GM23338 (cell line): ENCODE results near the gene VPS8. TPM values are rescaled to one million over a fixed set of nuclear protein-coding genes. Genes with fewer than 3 reads are reported as not detected.
A peak's percentile ranks its signal among the peaks of the same experiment; 100 is the strongest.

Experiments
- ATAC-seq: fragments of 200-7000 bp; cut with Tn5 transposase; 3 replicates; pipeline ENCODE4 v1.9.1; 2020
- DNase-seq: peaks from one replicate; pipeline ENCODE4 v3.0.0-alpha.2; 2015; ENCODE audit warnings: low spot score
- H2AFZ ChIP-seq: fragments of 200-600 bp; sonication (generic); 2 replicates; pipeline ENCODE4 v1.8.0; 2016; ENCODE audit warnings: antibody characterized with exemption, mild to moderate bottlenecking, moderate library complexity
- H3F3A ChIP-seq: fragments of 200-600 bp; sonication (generic); replicated peaks from 2 replicates; pipeline ENCODE4 v1.8.0; 2017; ENCODE audit warnings: antibody characterized with exemption, mixed run types, low read depth
- H3K27ac ChIP-seq: fragments of 200-600 bp; sonication (generic); 2 replicates; pipeline ENCODE4 v1.6.1; 2016; ENCODE audit warnings: low read depth
- H3K27me3 ChIP-seq: fragments of 200-600 bp; sonication (generic); 2 replicates; pipeline ENCODE4 v1.8.0; 2016; ENCODE audit warnings: mild to moderate bottlenecking, mixed run types, moderate library complexity; ENCODE audit not compliant: insufficient read depth
- H3K36me3 ChIP-seq: fragments of 200-600 bp; sonication (generic); 2 replicates; pipeline ENCODE4 v1.8.0; 2016; ENCODE audit warnings: mild to moderate bottlenecking; ENCODE audit not compliant: insufficient read depth
- H3K4me1 ChIP-seq: fragments of 200-600 bp; sonication (generic); 2 replicates; pipeline ENCODE4 v1.8.0; 2016; ENCODE audit warnings: mild to moderate bottlenecking, moderate library complexity; ENCODE audit not compliant: insufficient read depth
- H3K4me2 ChIP-seq: fragments of 200-600 bp; sonication (generic); 2 replicates; pipeline ENCODE4 v1.7.1; 2017; ENCODE audit warnings: mixed run types
- H3K4me3 ChIP-seq: fragments of 200-600 bp; sonication (generic); 2 replicates; pipeline ENCODE4 v1.6.1; 2016; ENCODE audit warnings: mixed run types
- H3K79me2 ChIP-seq: fragments of 200-600 bp; sonication (generic); replicated peaks from 2 replicates; pipeline ENCODE4 v1.8.0; 2017; ENCODE audit warnings: mild to moderate bottlenecking; ENCODE audit not compliant: insufficient read depth
- H3K9me2 ChIP-seq: fragments of 200-600 bp; sonication (generic); 2 replicates; pipeline ENCODE4 v1.8.0; 2017; ENCODE audit not compliant: insufficient read depth
- H4K20me1 ChIP-seq: fragments of 200-600 bp; sonication (generic); replicated peaks from 2 replicates; pipeline ENCODE4 v1.8.0; 2017; ENCODE audit warnings: mild to moderate bottlenecking; ENCODE audit not compliant: insufficient read depth
- H3K27ac Mint-ChIP-seq: 2 replicates; pipeline ENCODE4 v1.8.0; 2020; ENCODE audit warnings: inconsistent platforms, mild to moderate bottlenecking, moderate library complexity, mixed read lengths
- H3K27me3 Mint-ChIP-seq: 3 replicates; pipeline ENCODE4 v1.8.0; 2022; ENCODE audit warnings: low read depth, mild to moderate bottlenecking, moderate library complexity, mixed read lengths, inconsistent platforms; ENCODE audit not compliant: insufficient read depth, poor library complexity
- H3K36me3 Mint-ChIP-seq: 3 replicates; pipeline ENCODE4 v1.8.0; 2021; ENCODE audit warnings: low read depth, mild to moderate bottlenecking, inconsistent platforms, moderate library complexity, mixed read lengths
- H3K4me1 Mint-ChIP-seq: 3 replicates; pipeline ENCODE4 v1.8.0; 2020; ENCODE audit warnings: mild to moderate bottlenecking, inconsistent platforms, mixed read lengths
- H3K4me3 Mint-ChIP-seq: 3 replicates; pipeline ENCODE4 v1.8.0; 2021; ENCODE audit warnings: moderate library complexity, mild to moderate bottlenecking, inconsistent platforms, mixed read lengths
- H3K9me3 Mint-ChIP-seq: 3 replicates; pipeline ENCODE4 v1.8.0; 2020; ENCODE audit warnings: moderate library complexity, mild to moderate bottlenecking, inconsistent platforms, mixed read lengths
- CREB1 ChIP-seq: fragments of 250-450 bp; sonication (Bioruptor Pico); IDR thresholded peaks from 2 replicates; pipeline ENCODE4 v1.5.0; 2020; ENCODE audit warnings: low read depth, mild to moderate bottlenecking, moderate library complexity
- EZH2 ChIP-seq: fragments of 200-600 bp; sonication (generic); IDR thresholded peaks from one replicate; pipeline ENCODE4 v1.8.0; 2017; ENCODE audit warnings: antibody characterized with exemption, mild to moderate bottlenecking, low read depth; ENCODE audit not compliant: unreplicated experiment
- EZH2phosphoT487 ChIP-seq: fragments of 200-600 bp; sonication (generic); IDR thresholded peaks from one replicate; pipeline ENCODE4 v1.8.1; 2018; ENCODE audit warnings: antibody characterized with exemption; ENCODE audit not compliant: unreplicated experiment
- JUNB ChIP-seq: IDR thresholded peaks from one replicate; pipeline ENCODE4 v1.6.1; 2016; ENCODE audit warnings: antibody characterized with exemption; ENCODE audit not compliant: unreplicated experiment
- REST ChIP-seq: IDR thresholded peaks from one replicate; pipeline ENCODE4 v1.6.1; 2018; ENCODE audit warnings: antibody characterized with exemption; ENCODE audit not compliant: unreplicated experiment
- ZNF114 ChIP-seq: fragments of 250-450 bp; sonication (Bioruptor Pico); IDR thresholded peaks from 2 replicates; pipeline ENCODE4 v1.5.0; 2020; ENCODE audit warnings: mild to moderate bottlenecking, moderate library complexity
- ZNF331 ChIP-seq: fragments of 250-450 bp; sonication (Bioruptor Pico); IDR thresholded peaks from 2 replicates; pipeline ENCODE4 v1.5.0; 2020; ENCODE audit warnings: low read depth, mild to moderate bottlenecking, moderate library complexity
- ZNF462 ChIP-seq: fragments of 250-450 bp; sonication (Bioruptor Pico); IDR thresholded peaks from 2 replicates; pipeline ENCODE4 v1.5.0; 2020; ENCODE audit warnings: mild to moderate bottlenecking, moderate library complexity
- polyA plus RNA-seq: library from polyadenylated mRNA; unstranded; fragments of >200 nt; fragmentation: Nextera tagmentation; extraction: Ambion mirVana; gene quantifications from 2 replicates; pipeline ENCODE4 v1.2.1, GENCODE V29; 2016
- total RNA-seq: library from RNA; depleted of rRNA; stranded (reverse); fragments of >200 nt; shearing (Covaris generic); gene quantifications from 2 replicates; pipeline ENCODE4 v1.2.3, GENCODE V29; 2014

Gene VPS8
- total and polyA plus RNA-seq, 2 experiments from 2014 or later: 17.3 to 45.5 TPM

GRCh38 chr3:184801241-184801785, 10.7 kb upstream of the VPS8 start:
- Histone ChIP-seq H3K79me2 (no peaks in the 10 kb centered on the region), H3F3A (no peaks in the 10 kb centered on the region), H3K4me2 (no peak overlapping the region), H3K36me3 (no peaks in the 10 kb centered on the region), H3K27me3 (no peaks in the 10 kb centered on the region), H3K4me3 (no peak overlapping the region), H4K20me1 (no peaks in the 10 kb centered on the region), H2AFZ (peak overlapping the region; percentile 80), H3K27ac (no peak overlapping the region), H3K9me2 (no peaks in the 10 kb centered on the region), H3K4me1 (no peaks in the 10 kb centered on the region)
- DNase-seq (no peak), ATAC-seq (no peak)
- Mint-ChIP-seq H3K27me3 (no peaks in the 10 kb centered on the region), H3K36me3 (no peaks in the 10 kb centered on the region), H3K4me1 (peaks cover 3% of the 10 kb centered on the region; the same call in 1 of the 3 replicates), H3K27ac (no peak overlapping the region), H3K9me3 (no peaks in the 10 kb centered on the region), H3K4me3 (no peak overlapping the region)
- TF ChIP-seq EZH2phosphoT487 (no peak), REST (no peak), JUNB (no peak), ZNF114 (CRISPR knock-in tag) (no peak)

DNA sequence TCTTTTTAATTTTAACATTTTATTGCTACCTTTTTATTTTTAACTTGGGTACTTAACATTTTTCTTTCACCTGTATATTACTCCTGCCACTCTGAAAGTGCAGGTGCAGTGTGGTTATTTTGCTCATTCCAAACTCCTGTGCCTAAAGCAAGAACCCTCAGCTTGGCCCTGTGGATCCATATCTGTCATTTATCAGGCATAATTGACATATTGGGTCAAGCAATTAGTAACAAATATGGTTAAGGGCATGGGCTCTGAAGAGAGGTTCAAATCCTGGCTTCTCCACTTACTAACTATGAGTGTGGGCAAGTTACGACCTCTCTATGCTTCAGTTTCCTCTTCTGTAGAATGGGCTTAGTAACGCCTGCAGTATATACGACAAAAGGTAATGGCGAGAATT, 9.8 kb upstream of the VPS8 start:
- Histone ChIP-seq H3K79me2 (no peaks in the 10 kb centered on the region), H3K9me2 (no peaks in the 10 kb centered on the region), H3K4me1 (no peaks in the 10 kb centered on the region), H3K27me3 (no peaks in the 10 kb centered on the region), H4K20me1 (no peaks in the 10 kb centered on the region), H2AFZ (no peak overlapping the region), H3K36me3 (no peaks in the 10 kb centered on the region), H3K4me3 (no peak overlapping the region), H3F3A (no peaks in the 10 kb centered on the region), H3K4me2 (no peak overlapping the region), H3K27ac (no peak overlapping the region)
- H3K27ac Mint-ChIP-seq: no peak overlapping the region
- H3K36me3 Mint-ChIP-seq: no peaks in the 10 kb centered on the region
- ATAC-seq (no peak), DNase-seq (no peak)
- H3K4me1 Mint-ChIP-seq: no peaks in the 10 kb centered on the region
- H3K9me3 Mint-ChIP-seq: no peaks in the 10 kb centered on the region
- peaks cover 2% of the 10 kb centered on the region for H3K27me3 Mint-ChIP-seq
- H3K4me3 Mint-ChIP-seq: no peak overlapping the region
- TF ChIP-seq ZNF462 (CRISPR knock-in tag): no peak
- no peak for TF ChIP-seq ZNF331 (CRISPR knock-in tag)
- no peak for TF ChIP-seq CREB1 (CRISPR knock-in tag)
- TF ChIP-seq EZH2phosphoT487: no peak
- no peak for TF ChIP-seq REST
- no peak for TF ChIP-seq EZH2
